GM12872 (cell line): ENCODE measurements around the gene SCAMP4.

Experiments
- TF ChIP-seq, protein P1 (sequence below): IDR thresholded peaks from 3 replicates; pipeline ENCODE4 v1.5.1; 2011; ENCODE audit warnings: low read depth, mild to moderate bottlenecking, low read length, moderate library complexity; ENCODE audit not compliant: insufficient read depth

Gene SCAMP4

DNA sequence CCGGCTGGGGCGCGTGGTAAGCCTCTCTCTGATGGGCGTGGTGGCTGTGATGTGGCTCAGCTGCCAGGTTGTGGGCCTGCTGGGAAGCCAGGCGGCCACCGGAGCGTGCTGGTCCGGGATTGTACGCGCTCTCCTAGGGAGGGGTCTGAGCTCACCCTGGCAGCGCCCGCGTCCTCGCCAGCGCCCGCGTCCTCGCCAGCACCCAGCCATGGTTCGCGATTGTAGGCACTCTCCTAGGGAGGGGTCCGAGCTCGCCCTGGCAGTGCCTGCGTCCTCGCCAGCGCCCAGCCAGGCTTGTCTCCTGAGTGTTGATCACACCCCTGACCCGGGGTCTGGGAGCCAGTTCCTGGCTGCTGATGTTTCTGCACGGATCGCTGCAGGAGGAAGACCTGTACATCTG lies 13.8 kb downstream of the SCAMP4 start:
- TF ChIP-seq, protein P1, sequence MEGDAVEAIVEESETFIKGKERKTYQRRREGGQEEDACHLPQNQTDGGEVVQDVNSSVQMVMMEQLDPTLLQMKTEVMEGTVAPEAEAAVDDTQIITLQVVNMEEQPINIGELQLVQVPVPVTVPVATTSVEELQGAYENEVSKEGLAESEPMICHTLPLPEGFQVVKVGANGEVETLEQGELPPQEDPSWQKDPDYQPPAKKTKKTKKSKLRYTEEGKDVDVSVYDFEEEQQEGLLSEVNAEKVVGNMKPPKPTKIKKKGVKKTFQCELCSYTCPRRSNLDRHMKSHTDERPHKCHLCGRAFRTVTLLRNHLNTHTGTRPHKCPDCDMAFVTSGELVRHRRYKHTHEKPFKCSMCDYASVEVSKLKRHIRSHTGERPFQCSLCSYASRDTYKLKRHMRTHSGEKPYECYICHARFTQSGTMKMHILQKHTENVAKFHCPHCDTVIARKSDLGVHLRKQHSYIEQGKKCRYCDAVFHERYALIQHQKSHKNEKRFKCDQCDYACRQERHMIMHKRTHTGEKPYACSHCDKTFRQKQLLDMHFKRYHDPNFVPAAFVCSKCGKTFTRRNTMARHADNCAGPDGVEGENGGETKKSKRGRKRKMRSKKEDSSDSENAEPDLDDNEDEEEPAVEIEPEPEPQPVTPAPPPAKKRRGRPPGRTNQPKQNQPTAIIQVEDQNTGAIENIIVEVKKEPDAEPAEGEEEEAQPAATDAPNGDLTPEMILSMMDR: no peak

DNA sequence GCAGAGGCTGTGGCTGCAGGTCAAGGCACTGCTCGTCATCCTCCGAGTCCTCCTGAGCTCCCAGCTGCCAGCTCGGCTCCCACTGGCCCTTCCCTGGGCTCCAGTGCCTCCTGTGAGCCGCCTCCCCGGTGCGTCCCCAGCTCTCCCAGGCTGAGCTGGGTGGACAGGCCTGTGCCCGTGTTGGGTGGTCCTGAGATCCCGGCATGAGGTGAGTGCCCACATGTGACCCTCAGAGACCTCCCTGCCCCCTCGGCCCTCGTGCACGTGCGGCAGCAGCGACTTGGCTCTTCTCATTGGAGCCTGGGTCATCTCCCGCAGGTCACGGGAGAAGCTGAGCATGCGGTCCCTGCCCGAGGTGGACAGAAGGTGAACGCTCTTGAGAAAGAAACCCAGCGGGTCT lies 15.4 kb downstream of the SCAMP4 start:
- TF ChIP-seq, protein P1: no peak

DNA sequence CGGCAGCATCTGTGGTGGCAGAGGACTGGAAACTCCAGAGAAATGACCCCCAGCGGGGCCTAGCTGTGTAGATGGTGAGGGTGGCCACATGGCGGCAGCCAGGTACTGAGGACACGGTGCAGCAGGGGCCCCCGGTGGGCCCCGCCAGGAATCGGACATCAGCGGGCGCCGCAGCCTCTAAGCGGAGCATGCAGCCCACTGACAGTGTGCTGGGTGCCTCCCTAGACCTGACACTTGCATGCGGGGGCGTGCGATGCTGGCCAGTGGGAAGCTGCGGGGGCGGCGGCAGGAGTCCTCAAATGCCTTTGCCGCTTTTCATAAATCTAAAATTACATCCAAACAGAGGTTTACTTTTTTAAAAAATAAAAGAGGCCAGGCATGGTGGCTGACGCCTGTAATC lies 16.1 kb downstream of the SCAMP4 start:
- TF ChIP-seq, protein P1: no peak

DNA sequence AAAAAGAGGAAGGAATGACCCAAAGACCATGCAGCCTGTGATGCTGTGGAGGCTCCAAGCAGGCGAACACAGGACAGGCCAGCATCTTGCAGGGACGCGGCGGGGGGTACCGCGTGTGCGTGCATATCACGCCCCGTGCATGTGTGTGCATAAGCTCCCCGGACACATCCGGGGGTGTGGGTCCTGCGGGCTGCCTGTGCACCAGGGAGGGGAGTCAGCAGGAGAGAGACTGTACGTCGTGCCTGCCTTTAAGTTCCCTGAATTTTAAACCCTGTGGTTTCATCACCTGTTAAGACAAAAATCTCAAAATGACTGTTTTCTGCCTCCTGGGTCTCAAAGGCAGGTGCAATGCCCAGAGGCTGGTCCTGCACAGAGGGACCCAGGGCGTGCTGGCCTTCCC lies 16.6 kb downstream of the SCAMP4 start:
- TF ChIP-seq, protein P1: no peak

DNA sequence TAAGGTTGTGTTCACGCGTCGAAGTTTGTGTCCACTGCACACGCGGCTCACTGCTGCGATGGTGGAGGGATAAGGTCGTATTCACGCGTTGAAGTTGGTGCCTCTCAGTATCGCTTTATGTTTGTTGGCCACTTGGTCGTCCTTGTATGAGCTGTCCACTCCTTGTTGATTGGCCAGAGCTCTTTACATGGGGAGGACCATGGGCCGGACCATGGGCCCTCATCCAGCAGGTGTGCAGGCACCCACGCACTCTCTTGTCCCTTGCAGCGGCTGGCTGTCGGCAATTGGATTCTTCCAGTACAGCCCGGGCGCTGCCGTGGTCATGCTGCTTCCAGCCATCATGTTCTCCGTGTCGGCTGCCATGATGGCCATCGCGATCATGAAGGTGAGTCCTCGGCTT lies 17.6 kb downstream of the SCAMP4 start:
- TF ChIP-seq, protein P1: no peak

DNA sequence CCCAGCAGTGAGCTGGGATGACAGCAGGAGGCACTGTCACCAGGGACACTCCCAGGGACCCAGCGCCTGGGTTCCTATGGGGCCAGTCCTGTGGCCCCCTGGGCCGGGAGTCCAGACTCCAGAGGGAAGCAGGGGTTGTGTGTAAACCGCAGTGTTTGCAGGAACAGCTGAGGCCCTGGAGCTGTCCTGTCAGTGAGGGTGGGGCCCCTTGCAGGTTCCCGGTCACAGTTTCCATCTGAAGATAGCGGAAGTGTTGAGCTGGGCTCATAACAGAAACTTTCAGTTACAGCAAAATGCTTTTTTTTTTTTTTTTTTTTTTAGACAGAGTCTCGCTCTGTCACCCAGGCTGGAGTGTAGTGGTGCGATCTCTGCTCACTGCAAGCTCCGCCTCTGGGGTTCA lies 18.1 kb downstream of the SCAMP4 start:
- TF ChIP-seq, protein P1: no peak

DNA sequence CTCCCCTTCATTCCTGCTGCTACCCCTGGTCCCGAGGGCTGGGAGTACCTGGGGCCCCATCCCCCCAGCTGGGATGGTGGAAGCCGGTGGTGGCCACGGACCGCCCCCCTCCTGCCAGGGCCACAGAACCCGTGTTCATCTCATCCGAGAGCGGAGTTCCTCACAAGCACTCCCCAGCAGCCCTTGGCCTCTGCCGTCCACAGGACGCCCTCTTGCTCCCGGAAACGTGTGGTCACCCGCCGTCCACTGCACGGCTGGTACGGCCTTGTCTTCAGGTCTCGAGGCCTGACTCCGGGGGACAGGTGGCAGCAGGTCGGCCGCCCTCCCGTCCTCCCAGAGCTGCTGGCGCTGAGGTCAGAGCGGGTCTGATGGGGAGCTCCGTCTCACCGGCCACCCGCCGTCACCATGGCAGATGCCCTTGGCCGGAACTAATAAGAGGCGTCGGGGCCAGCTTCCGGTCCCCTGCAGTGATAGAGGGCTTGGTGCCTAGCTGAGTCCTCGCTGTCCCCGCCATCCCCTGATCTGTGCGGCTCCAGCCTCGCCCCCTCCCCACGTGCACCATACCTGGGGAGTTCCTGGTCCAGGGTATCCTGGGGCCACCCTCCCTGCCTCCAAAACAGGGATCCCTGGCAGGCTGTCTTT lies 19.2 kb downstream of the SCAMP4 start:
- TF ChIP-seq, protein P1: no peak
